Epithelial cell of proximal tubule (primary cell): ENCODE results near the gene BRAP. TPM values are rescaled to one million over a fixed set of nuclear protein-coding genes. Genes with fewer than 3 reads are reported as not detected.

Experiments used
- DNase-seq: peaks from one replicate; pipeline ENCODE4 v3.0.0-alpha.2; 2011; ENCODE audit warnings: low read depth
- H3K4me3 ChIP-seq: 2 replicates; pipeline ENCODE4 v1.5.1; 2011; ENCODE audit warnings: low read depth, mild to moderate bottlenecking, low read length
- CTCF ChIP-seq: conservative IDR thresholded peaks from 2 replicates; pipeline ENCODE4 v1.5.1; 2012; ENCODE audit warnings: low read depth, mild to moderate bottlenecking, low read length
- total RNA-seq: library from RNA; depleted of rRNA; stranded (reverse); fragments of >200 nt; gene quantifications from 2 replicates; pipeline ENCODE4 v1.2.3, GENCODE V29; 2015

The BRAP gene
- total RNA-seq, 1 donor from 2014 or later, result 19.9 TPM

DNA sequence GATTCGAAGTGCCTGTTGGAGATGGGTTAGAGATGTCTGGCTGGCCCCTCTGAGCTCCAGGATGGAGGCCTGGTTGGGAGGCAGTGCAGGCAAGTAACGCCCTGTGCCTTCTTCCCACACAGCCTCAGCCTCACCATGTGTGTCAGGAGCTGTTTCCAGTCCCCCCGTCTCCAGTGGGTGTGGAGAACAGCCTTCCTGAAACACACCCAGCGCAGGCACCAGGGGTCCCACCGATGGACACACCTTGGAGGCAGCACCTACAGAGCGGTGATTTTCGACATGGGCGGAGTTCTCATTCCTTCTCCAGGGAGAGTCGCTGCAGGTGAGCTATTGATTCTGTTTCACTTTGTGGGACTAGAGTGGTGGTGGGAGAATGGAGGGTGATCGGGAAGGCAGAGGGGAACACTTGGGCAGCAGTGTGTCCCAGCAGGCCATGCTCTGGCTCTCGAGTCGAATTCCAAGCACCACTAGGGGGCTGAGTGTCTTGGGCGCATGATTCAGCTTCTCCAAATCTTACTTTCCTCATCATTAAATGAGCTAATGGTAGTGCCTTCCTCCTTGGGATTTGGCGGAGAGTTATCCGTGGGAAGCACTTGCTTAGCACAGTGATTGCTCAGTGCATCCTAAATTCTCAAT lies 6.9 kb upstream of the BRAP start:
- no peak overlapping the region for H3K4me3 ChIP-seq
- DNase-seq, result no peak
- TF ChIP-seq CTCF, result peak; percentile 41

DNA sequence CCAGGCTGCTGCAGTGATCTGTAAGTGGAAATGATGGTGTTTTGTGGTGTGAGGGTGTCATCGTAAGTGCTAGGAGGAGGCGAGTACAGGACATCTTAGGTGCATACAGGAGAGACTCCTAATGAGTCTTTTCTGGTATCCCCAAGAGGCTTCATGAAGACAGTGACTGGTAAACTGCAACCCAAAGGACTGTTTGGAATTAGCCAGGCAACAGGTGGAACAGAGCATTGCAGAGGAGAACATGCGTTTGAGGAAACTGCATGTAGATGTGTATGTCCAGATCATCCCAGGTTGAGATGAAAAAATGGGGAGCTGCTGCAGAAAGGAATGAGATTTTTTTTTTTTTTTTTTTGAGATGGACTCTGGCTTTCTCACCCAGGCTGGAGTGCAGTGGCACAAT lies 5.5 kb upstream of the BRAP start:
- no peak overlapping the region for H3K4me3 ChIP-seq
- DNase-seq, result no peak

DNA sequence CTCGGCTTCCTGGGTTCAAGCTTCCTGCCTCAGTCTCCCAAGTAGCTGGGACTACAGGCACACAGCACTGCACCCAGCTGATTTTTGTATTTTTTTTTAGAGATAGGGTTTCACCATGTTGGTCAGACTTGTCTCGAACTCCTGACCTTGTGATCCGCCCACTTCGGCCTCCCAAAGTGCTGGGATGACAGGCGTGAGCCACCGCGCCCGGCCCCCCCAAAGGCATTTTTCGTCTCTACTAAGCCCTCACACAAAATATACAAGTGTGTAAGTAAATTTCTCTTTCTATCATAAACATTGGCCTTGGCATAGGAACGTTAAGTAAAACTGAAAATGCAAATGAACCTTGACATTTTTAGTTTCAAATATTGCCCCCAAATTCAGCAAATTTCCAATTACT lies 2.2 kb upstream of the BRAP start:
- no peak overlapping the region for H3K4me3 ChIP-seq
- no peak for TF ChIP-seq CTCF
- DNase-seq, result no peak

More for the DNA sequence above, 5.5 kb upstream of the BRAP start:
- no peak for TF ChIP-seq CTCF

DNA sequence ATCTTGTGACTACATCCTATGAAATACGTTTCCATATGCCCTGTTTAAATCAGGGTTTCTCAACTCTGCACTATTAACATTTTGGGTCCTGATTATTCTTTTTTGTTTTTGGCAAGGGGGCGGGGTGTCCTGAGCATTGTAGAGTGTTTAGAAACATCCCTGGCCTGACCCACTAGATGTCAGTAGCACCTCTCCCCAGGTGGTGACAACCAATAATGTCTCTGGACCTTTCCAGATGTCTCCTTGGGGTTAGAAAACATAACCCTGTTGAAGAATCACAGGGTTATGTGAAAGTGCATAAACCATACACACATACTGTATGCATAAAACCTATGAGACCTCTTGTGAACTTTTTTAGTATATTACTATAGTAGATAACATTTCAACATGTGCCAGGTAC lies 1.5 kb upstream of the BRAP start:
- no peak for DNase-seq
- H3K4me3 ChIP-seq, result no peak overlapping the region
- TF ChIP-seq CTCF, result peak; percentile 47

GRCh38 chr12:111686574-111687105 lies 884 bp upstream of the BRAP start:
- H3K4me3 ChIP-seq, result peak overlapping the region; percentile 98
- no peak for TF ChIP-seq CTCF
- DNase-seq, result no peak

GRCh38 chr12:111685322-111685810 lies 390 bp downstream of the BRAP start:
- no peak for DNase-seq
- no peak for TF ChIP-seq CTCF
- H3K4me3 ChIP-seq, result peak overlapping the region; percentile 98

- H3K4me3 ChIP-seq, result peak overlapping the region; percentile 98
- DNase-seq, result peak; percentile 42
These were observed 1.1 kb downstream of the BRAP start for GRCh38 chr12:111684485-111685198.
